ENCODE data around the gene XXYLT1. TPM values are rescaled to one million over a fixed set of nuclear protein-coding genes. Genes with fewer than 3 reads are reported as not detected.
A peak's percentile ranks its signal among the peaks of the same experiment; 100 is the strongest.

Gene XXYLT1
- total and polyA plus RNA-seq, 12 donors = 6.2 to 14.6 (median 9.3) TPM

GRCh38 chr3:195254454-195255175, 16.3 kb downstream of the XXYLT1 start:
- WGBS, 4 donors = 87 to 97% (median 94%) methylated on average over 9 to 16 of the region's 16 CpGs
- Histone ChIP-seq H3K4me1 (replicated peaks in 1 of 2) (peaks cover 5 to 21% of the 10 kb centered on the region in 2 donors), H3K36me3 (replicated peaks in 1 of 2) (no peaks in the 10 kb centered on the region), H3K4me3 (no peak overlapping the region), H3K9me3 (replicated peaks in 1 of 3) (no peaks in the 10 kb centered on the region), H3K27me3 (no peaks in the 10 kb centered on the region), H3K27ac (peak overlapping the region in 2 of 5 donors; percentile 56 to 58)
- intact Hi-C loops (cut with DNase I) = loop anchor here in 1 of 2 donors (10.0 kb wide), 1 partner anchor 140 kb away; no protein-coding TSS in a partner anchor
- no peak for TF ChIP-seq POLR2A (IDR thresholded peaks at IDR 0.05)
- TF ChIP-seq, protein P1, sequence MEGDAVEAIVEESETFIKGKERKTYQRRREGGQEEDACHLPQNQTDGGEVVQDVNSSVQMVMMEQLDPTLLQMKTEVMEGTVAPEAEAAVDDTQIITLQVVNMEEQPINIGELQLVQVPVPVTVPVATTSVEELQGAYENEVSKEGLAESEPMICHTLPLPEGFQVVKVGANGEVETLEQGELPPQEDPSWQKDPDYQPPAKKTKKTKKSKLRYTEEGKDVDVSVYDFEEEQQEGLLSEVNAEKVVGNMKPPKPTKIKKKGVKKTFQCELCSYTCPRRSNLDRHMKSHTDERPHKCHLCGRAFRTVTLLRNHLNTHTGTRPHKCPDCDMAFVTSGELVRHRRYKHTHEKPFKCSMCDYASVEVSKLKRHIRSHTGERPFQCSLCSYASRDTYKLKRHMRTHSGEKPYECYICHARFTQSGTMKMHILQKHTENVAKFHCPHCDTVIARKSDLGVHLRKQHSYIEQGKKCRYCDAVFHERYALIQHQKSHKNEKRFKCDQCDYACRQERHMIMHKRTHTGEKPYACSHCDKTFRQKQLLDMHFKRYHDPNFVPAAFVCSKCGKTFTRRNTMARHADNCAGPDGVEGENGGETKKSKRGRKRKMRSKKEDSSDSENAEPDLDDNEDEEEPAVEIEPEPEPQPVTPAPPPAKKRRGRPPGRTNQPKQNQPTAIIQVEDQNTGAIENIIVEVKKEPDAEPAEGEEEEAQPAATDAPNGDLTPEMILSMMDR (IDR thresholded peaks at IDR 0.05) = no peak
- peak in 2 of 7 donors; percentile 15 to 53 for DNase-seq

- peaks cover 0 to 15% of the 10 kb centered on the region in 2 donors for H3K4me1 ChIP-seq (replicated peaks in 1 of 2)
- 72 to 90% (median 88%) methylated on average over 4 to 10 of the region's 10 CpGs for WGBS, 4 donors
Observed at GRCh38 chr3:195253923-195254432, 17.0 kb downstream of the XXYLT1 start.

DNA sequence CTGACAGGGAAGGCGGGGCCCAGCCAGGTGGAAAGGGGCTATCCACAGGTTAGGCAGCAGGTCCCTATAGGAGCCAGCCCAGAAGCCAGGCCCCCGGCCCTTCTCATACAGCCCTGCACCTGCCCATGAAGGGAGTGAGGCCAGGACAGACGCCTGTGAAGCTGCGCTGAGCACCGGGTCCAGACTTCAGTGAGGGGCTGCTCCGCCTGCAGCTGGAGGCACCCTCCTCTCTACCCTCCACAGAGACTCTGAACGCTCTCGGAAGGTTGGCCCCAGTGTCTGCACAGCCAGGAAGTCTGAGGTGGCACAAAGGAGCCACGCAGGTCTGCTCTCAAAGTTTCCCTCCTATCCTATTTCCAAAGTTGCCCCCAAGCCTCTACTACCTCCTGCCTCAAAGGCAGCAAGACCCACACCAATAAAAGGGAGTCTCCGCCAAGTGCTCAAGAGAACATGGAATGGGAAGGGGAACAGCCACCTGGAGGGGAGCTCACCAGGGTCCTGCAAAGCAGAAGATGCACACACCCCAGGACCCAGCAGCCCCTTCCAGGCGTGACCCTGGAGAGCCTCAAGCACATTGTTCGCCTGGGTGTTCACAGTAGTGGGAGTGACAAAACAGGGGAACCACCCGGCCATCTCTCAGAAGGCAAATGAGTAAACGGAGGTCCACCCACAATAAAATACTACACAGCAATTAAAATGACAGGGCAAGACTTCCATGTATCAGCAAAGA, 19.5 kb downstream of the XXYLT1 start:
- no peaks in the 10 kb centered on the region for H3K36me3 ChIP-seq (replicated peaks in 1 of 2)
- no peak overlapping the region for H3K4me3 ChIP-seq
- TF ChIP-seq POLR2A (IDR thresholded peaks at IDR 0.05) = no peak
- TF ChIP-seq, protein P1 (IDR thresholded peaks at IDR 0.05) = no peak
- WGBS, 4 donors = 91 to 94% (median 93%) methylated on average over 6 to 14 of the region's 14 CpGs
- no peak overlapping the region for H3K27ac ChIP-seq
- H3K27me3 ChIP-seq = no peaks in the 10 kb centered on the region
- DNase-seq = peak in 2 of 7 donors; percentile 19 to 39
- intact Hi-C loops (cut with DNase I) = loop anchor here in 1 of 2 donors (10.0 kb wide), 1 partner anchor 137 kb away; no protein-coding TSS in a partner anchor
- H3K9me3 ChIP-seq (replicated peaks in 1 of 3) = no peaks in the 10 kb centered on the region
- H3K4me1 ChIP-seq (replicated peaks in 1 of 2) = peaks cover 0 to 3% of the 10 kb centered on the region in 2 donors

More at GRCh38 chr3:195253923-195254432, 17.0 kb downstream of the XXYLT1 start:
- peak in 1 of 7 donors; percentile 17 for DNase-seq
- Histone ChIP-seq H3K36me3 (replicated peaks in 1 of 2) (no peaks in the 10 kb centered on the region), H3K27ac (peak overlapping the region in 2 of 5 donors; percentile 56 to 58), H3K27me3 (no peaks in the 10 kb centered on the region), H3K4me3 (no peak overlapping the region), H3K9me3 (replicated peaks in 1 of 3) (no peaks in the 10 kb centered on the region)
- intact Hi-C loops (cut with DNase I) = loop anchor here in 1 of 2 donors (10.0 kb wide), 1 partner anchor 139 kb away; no protein-coding TSS in a partner anchor
- TF ChIP-seq POLR2A (IDR thresholded peaks at IDR 0.05) = no peak
- TF ChIP-seq, protein P1 (IDR thresholded peaks at IDR 0.05) = no peak

Data from adrenal gland (tissue), 12 donors.